GM23338 (cell line): Measurements from ENCODE around the gene NUBP1. TPM values are rescaled to one million over a fixed set of nuclear protein-coding genes. Genes with fewer than 3 reads are reported as not detected.
"Not testable (repeated sequence)": the region's sequence is repeated elsewhere in the genome, so short reads cannot be mapped to it uniquely, and the experiment has no call there.

Experiments
- ATAC-seq: fragments of 200-7000 bp; cut with Tn5 transposase; 3 replicates; pipeline ENCODE4 v1.9.1; 2020
- DNase-seq: peaks from one replicate; pipeline ENCODE4 v3.0.0-alpha.2; 2015; ENCODE audit warnings: low spot score
- H2AFZ ChIP-seq: fragments of 200-600 bp; sonication (generic); 2 replicates; pipeline ENCODE4 v1.8.0; 2016; ENCODE audit warnings: antibody characterized with exemption, mild to moderate bottlenecking, moderate library complexity
- H3F3A ChIP-seq: fragments of 200-600 bp; sonication (generic); replicated peaks from 2 replicates; pipeline ENCODE4 v1.8.0; 2017; ENCODE audit warnings: antibody characterized with exemption, mixed run types, low read depth
- H3K27ac ChIP-seq: fragments of 200-600 bp; sonication (generic); 2 replicates; pipeline ENCODE4 v1.6.1; 2016; ENCODE audit warnings: low read depth
- H3K27me3 ChIP-seq: fragments of 200-600 bp; sonication (generic); 2 replicates; pipeline ENCODE4 v1.8.0; 2016; ENCODE audit warnings: mild to moderate bottlenecking, mixed run types, moderate library complexity; ENCODE audit not compliant: insufficient read depth
- H3K36me3 ChIP-seq: fragments of 200-600 bp; sonication (generic); 2 replicates; pipeline ENCODE4 v1.8.0; 2016; ENCODE audit warnings: mild to moderate bottlenecking; ENCODE audit not compliant: insufficient read depth
- H3K4me1 ChIP-seq: fragments of 200-600 bp; sonication (generic); 2 replicates; pipeline ENCODE4 v1.8.0; 2016; ENCODE audit warnings: mild to moderate bottlenecking, moderate library complexity; ENCODE audit not compliant: insufficient read depth
- H3K4me2 ChIP-seq: fragments of 200-600 bp; sonication (generic); 2 replicates; pipeline ENCODE4 v1.7.1; 2017; ENCODE audit warnings: mixed run types
- H3K4me3 ChIP-seq: fragments of 200-600 bp; sonication (generic); 2 replicates; pipeline ENCODE4 v1.6.1; 2016; ENCODE audit warnings: mixed run types
- H3K79me2 ChIP-seq: fragments of 200-600 bp; sonication (generic); replicated peaks from 2 replicates; pipeline ENCODE4 v1.8.0; 2017; ENCODE audit warnings: mild to moderate bottlenecking; ENCODE audit not compliant: insufficient read depth
- H3K9me2 ChIP-seq: fragments of 200-600 bp; sonication (generic); 2 replicates; pipeline ENCODE4 v1.8.0; 2017; ENCODE audit not compliant: insufficient read depth
- H4K20me1 ChIP-seq: fragments of 200-600 bp; sonication (generic); replicated peaks from 2 replicates; pipeline ENCODE4 v1.8.0; 2017; ENCODE audit warnings: mild to moderate bottlenecking; ENCODE audit not compliant: insufficient read depth
- H3K27ac Mint-ChIP-seq: 2 replicates; pipeline ENCODE4 v1.8.0; 2020; ENCODE audit warnings: inconsistent platforms, mild to moderate bottlenecking, moderate library complexity, mixed read lengths
- H3K27me3 Mint-ChIP-seq: 3 replicates; pipeline ENCODE4 v1.8.0; 2022; ENCODE audit warnings: low read depth, mild to moderate bottlenecking, moderate library complexity, mixed read lengths, inconsistent platforms; ENCODE audit not compliant: insufficient read depth, poor library complexity
- H3K36me3 Mint-ChIP-seq: 3 replicates; pipeline ENCODE4 v1.8.0; 2021; ENCODE audit warnings: low read depth, mild to moderate bottlenecking, inconsistent platforms, moderate library complexity, mixed read lengths
- H3K4me1 Mint-ChIP-seq: 3 replicates; pipeline ENCODE4 v1.8.0; 2020; ENCODE audit warnings: mild to moderate bottlenecking, inconsistent platforms, mixed read lengths
- H3K4me3 Mint-ChIP-seq: 3 replicates; pipeline ENCODE4 v1.8.0; 2021; ENCODE audit warnings: moderate library complexity, mild to moderate bottlenecking, inconsistent platforms, mixed read lengths
- H3K9me3 Mint-ChIP-seq: 3 replicates; pipeline ENCODE4 v1.8.0; 2020; ENCODE audit warnings: moderate library complexity, mild to moderate bottlenecking, inconsistent platforms, mixed read lengths
- CREB1 ChIP-seq: fragments of 250-450 bp; sonication (Bioruptor Pico); IDR thresholded peaks from 2 replicates; pipeline ENCODE4 v1.5.0; 2020; ENCODE audit warnings: low read depth, mild to moderate bottlenecking, moderate library complexity
- ETS1 ChIP-seq: IDR thresholded peaks from 2 replicates; pipeline ENCODE4 v1.6.1; 2016; ENCODE audit warnings: antibody characterized with exemption
- polyA plus RNA-seq: library from polyadenylated mRNA; unstranded; fragments of >200 nt; fragmentation: Nextera tagmentation; extraction: Ambion mirVana; gene quantifications from 2 replicates; pipeline ENCODE4 v1.2.1, GENCODE V29; 2016
- total RNA-seq: library from RNA; depleted of rRNA; stranded (reverse); fragments of >200 nt; shearing (Covaris generic); gene quantifications from 2 replicates; pipeline ENCODE4 v1.2.3, GENCODE V29; 2014
- TF ChIP-seq, protein P1 (sequence below), 2 experiments: fragments of 200-600 bp in 1 of 2; sonication (generic) in 1 of 2; conservative IDR thresholded peaks; 2 replicates each; pipeline versions ENCODE4 v1.5.1 to v1.6.1; 2016 to 2017; ENCODE audit warnings: antibody characterized with exemption in 2 of 2, low read depth in 2 of 2, mild to moderate bottlenecking in 2 of 2, moderate library complexity in 1 of 2
- TF ChIP-seq, protein P2 (sequence below): IDR thresholded peaks from one replicate; pipeline ENCODE4 v1.6.1; 2018; ENCODE audit warnings: antibody characterized with exemption; ENCODE audit not compliant: unreplicated experiment

The NUBP1 gene
- total and polyA plus RNA-seq, 2 experiments from 2014 or later: 22.8 to 41.2 TPM

- not testable (repeated sequence) for H3F3A ChIP-seq, H3K4me3 Mint-ChIP-seq, H2AFZ ChIP-seq, DNase-seq, H3K4me2 ChIP-seq, H3K4me1 ChIP-seq, ATAC-seq, H3K27me3 Mint-ChIP-seq, H3K27ac Mint-ChIP-seq, H3K36me3 ChIP-seq, H3K27ac ChIP-seq, H3K9me2 ChIP-seq, H3K4me1 Mint-ChIP-seq, H3K79me2 ChIP-seq, H4K20me1 ChIP-seq, H3K27me3 ChIP-seq, H3K4me3 ChIP-seq
- H3K36me3 Mint-ChIP-seq: peaks cover 10% of the 10 kb centered on the region; the same call in 2 of the 3 replicates
- H3K9me3 Mint-ChIP-seq: peaks cover 21% of the 10 kb centered on the region
Measured at GRCh38 chr16:10779908-10780307, 36.3 kb downstream of the NUBP1 start.

GRCh38 chr16:10780628-10781027 lies 37.0 kb downstream of the NUBP1 start:
- Histone ChIP-seq H3K27me3 (no peaks in the 10 kb centered on the region), H3K4me2 (no peak overlapping the region), H3K36me3 (no peaks in the 10 kb centered on the region), H3K4me1 (no peaks in the 10 kb centered on the region), H2AFZ (no peak overlapping the region), H3K79me2 (no peaks in the 10 kb centered on the region), H3K27ac (no peak overlapping the region), H3K9me2 (no peaks in the 10 kb centered on the region), H3F3A (no peaks in the 10 kb centered on the region), H3K4me3 (no peak overlapping the region), H4K20me1 (no peaks in the 10 kb centered on the region)
- Mint-ChIP-seq H3K9me3 (peaks cover 25% of the 10 kb centered on the region), H3K36me3 (peaks cover 14% of the 10 kb centered on the region; the same call in 2 of the 3 replicates), H3K27me3 (peaks cover 5% of the 10 kb centered on the region), H3K4me3 (no peak overlapping the region), H3K27ac (no peak overlapping the region), H3K4me1 (no peaks in the 10 kb centered on the region)
- ATAC-seq: no peak
- TF ChIP-seq, protein P1, sequence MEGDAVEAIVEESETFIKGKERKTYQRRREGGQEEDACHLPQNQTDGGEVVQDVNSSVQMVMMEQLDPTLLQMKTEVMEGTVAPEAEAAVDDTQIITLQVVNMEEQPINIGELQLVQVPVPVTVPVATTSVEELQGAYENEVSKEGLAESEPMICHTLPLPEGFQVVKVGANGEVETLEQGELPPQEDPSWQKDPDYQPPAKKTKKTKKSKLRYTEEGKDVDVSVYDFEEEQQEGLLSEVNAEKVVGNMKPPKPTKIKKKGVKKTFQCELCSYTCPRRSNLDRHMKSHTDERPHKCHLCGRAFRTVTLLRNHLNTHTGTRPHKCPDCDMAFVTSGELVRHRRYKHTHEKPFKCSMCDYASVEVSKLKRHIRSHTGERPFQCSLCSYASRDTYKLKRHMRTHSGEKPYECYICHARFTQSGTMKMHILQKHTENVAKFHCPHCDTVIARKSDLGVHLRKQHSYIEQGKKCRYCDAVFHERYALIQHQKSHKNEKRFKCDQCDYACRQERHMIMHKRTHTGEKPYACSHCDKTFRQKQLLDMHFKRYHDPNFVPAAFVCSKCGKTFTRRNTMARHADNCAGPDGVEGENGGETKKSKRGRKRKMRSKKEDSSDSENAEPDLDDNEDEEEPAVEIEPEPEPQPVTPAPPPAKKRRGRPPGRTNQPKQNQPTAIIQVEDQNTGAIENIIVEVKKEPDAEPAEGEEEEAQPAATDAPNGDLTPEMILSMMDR (conservative IDR thresholded peaks at IDR 0.05; ENCODE audit: low read depth in 2 of 2): no peak
- TF ChIP-seq CREB1 (CRISPR knock-in tag): no peak
- no peak for TF ChIP-seq ETS1
- TF ChIP-seq, protein P2, sequence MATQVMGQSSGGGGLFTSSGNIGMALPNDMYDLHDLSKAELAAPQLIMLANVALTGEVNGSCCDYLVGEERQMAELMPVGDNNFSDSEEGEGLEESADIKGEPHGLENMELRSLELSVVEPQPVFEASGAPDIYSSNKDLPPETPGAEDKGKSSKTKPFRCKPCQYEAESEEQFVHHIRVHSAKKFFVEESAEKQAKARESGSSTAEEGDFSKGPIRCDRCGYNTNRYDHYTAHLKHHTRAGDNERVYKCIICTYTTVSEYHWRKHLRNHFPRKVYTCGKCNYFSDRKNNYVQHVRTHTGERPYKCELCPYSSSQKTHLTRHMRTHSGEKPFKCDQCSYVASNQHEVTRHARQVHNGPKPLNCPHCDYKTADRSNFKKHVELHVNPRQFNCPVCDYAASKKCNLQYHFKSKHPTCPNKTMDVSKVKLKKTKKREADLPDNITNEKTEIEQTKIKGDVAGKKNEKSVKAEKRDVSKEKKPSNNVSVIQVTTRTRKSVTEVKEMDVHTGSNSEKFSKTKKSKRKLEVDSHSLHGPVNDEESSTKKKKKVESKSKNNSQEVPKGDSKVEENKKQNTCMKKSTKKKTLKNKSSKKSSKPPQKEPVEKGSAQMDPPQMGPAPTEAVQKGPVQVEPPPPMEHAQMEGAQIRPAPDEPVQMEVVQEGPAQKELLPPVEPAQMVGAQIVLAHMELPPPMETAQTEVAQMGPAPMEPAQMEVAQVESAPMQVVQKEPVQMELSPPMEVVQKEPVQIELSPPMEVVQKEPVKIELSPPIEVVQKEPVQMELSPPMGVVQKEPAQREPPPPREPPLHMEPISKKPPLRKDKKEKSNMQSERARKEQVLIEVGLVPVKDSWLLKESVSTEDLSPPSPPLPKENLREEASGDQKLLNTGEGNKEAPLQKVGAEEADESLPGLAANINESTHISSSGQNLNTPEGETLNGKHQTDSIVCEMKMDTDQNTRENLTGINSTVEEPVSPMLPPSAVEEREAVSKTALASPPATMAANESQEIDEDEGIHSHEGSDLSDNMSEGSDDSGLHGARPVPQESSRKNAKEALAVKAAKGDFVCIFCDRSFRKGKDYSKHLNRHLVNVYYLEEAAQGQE: no peak
- DNase-seq: no peak
